ENCODE results near the gene TMEM131. TPM values are rescaled to one million over a fixed set of nuclear protein-coding genes. Genes with fewer than 3 reads are reported as not detected.
"Not testable (repeated sequence)": the region's sequence is repeated elsewhere in the genome, so short reads cannot be mapped to it uniquely, and the experiment has no call there.

Gene TMEM131
- total RNA-seq, 2 donors from 2014 or later, result 39.0 to 43.0 TPM

GRCh38 chr2:97918818-97919217 is 76.9 kb downstream of the TMEM131 start:
- H3K36me3 Mint-ChIP-seq (ENCODE audit: low read depth), result peaks cover 9% of the 10 kb centered on the region
- H3K9me3 Mint-ChIP-seq, result no peaks in the 10 kb centered on the region
- no peak overlapping the region for H3K27ac ChIP-seq (ENCODE audit: low read depth, low read length)
- no peak overlapping the region for H3K27ac Mint-ChIP-seq
- WGBS, 2 experiments (ENCODE audit: insufficient coverage in 1 of 2, insufficient read length in 1 of 2), result 94 to 100% methylated on average over 4 of the region's 4 CpGs
- H3K27me3 ChIP-seq (ENCODE audit: control insufficient read depth, insufficient read depth, low read length, poor library complexity, severe bottlenecking), result no peaks in the 10 kb centered on the region
- H3K9ac ChIP-seq (ENCODE audit: extremely low read depth, low read length, poor library complexity, severe bottlenecking), result no peak overlapping the region
- no peak for DNase-seq
- H3K4me1 ChIP-seq (ENCODE audit: control insufficient read depth, insufficient read depth, low read length), result no peaks in the 10 kb centered on the region
- H3K4me3 ChIP-seq (ENCODE audit: low read length), result no peak overlapping the region
- H3K36me3 ChIP-seq (ENCODE audit: control insufficient read depth, insufficient read depth, low read length), result peaks cover 25% of the 10 kb centered on the region
- H3K27me3 Mint-ChIP-seq (ENCODE audit: insufficient read depth), result no peaks in the 10 kb centered on the region
- no peaks in the 10 kb centered on the region for H3K9me3 ChIP-seq (ENCODE audit: control insufficient read depth, low read length)
- H3K4me3 Mint-ChIP-seq, result no peak overlapping the region
- no peak for TF ChIP-seq CTCF (conservative IDR thresholded peaks at IDR 0.05)
- no peaks in the 10 kb centered on the region for H3K4me1 Mint-ChIP-seq

- H3K4me3 ChIP-seq (ENCODE audit: low read length); H3K27ac Mint-ChIP-seq: not testable (repeated sequence)
Measured at GRCh38 chr2:97917668-97918067, 78.1 kb downstream of the TMEM131 start.

GRCh38 chr2:97914691-97915213 is 81.0 kb downstream of the TMEM131 start:
- peaks cover 3% of the 10 kb centered on the region for H3K4me1 Mint-ChIP-seq
- no peaks in the 10 kb centered on the region for H3K4me1 ChIP-seq (ENCODE audit: control insufficient read depth, insufficient read depth, low read length)
- H3K36me3 ChIP-seq (ENCODE audit: control insufficient read depth, insufficient read depth, low read length), result peaks cover 28% of the 10 kb centered on the region
- H3K27ac Mint-ChIP-seq, result no peak overlapping the region
- DNase-seq, result no peak
- peaks cover 12% of the 10 kb centered on the region for H3K36me3 Mint-ChIP-seq (ENCODE audit: low read depth)
- no peak overlapping the region for H3K27ac ChIP-seq (ENCODE audit: low read depth, low read length)
- H3K9me3 ChIP-seq (ENCODE audit: control insufficient read depth, low read length), result no peaks in the 10 kb centered on the region
- WGBS, 2 experiments (ENCODE audit: insufficient coverage in 1 of 2, insufficient read length in 1 of 2), result 100% methylated on average over 2 to 5 of the region's 5 CpGs
- no peaks in the 10 kb centered on the region for H3K27me3 ChIP-seq (ENCODE audit: control insufficient read depth, insufficient read depth, low read length, poor library complexity, severe bottlenecking)
- no peak overlapping the region for H3K4me3 Mint-ChIP-seq
- H3K9me3 Mint-ChIP-seq, result no peaks in the 10 kb centered on the region
- no peak overlapping the region for H3K9ac ChIP-seq (ENCODE audit: extremely low read depth, low read length, poor library complexity, severe bottlenecking)
- no peak overlapping the region for H3K4me3 ChIP-seq (ENCODE audit: low read length)
- no peaks in the 10 kb centered on the region for H3K27me3 Mint-ChIP-seq (ENCODE audit: insufficient read depth)
- no peak for TF ChIP-seq CTCF (conservative IDR thresholded peaks at IDR 0.05)

More at GRCh38 chr2:97917668-97918067, 78.1 kb downstream of the TMEM131 start:
- whole genome bisulfite sequencing, 2 experiments (ENCODE audit: insufficient coverage in 1 of 2, insufficient read length in 1 of 2), result 88 to 97% methylated on average over 7 of the region's 7 CpGs
- not testable (repeated sequence) for H3K4me1 Mint-ChIP-seq; H3K27me3 Mint-ChIP-seq (ENCODE audit: insufficient read depth); H3K9me3 Mint-ChIP-seq; H3K4me1 ChIP-seq (ENCODE audit: control insufficient read depth, insufficient read depth, low read length); H3K36me3 Mint-ChIP-seq (ENCODE audit: low read depth); H3K27ac ChIP-seq (ENCODE audit: low read depth, low read length); H3K27me3 ChIP-seq (ENCODE audit: control insufficient read depth, insufficient read depth, low read length, poor library complexity, severe bottlenecking); H3K4me3 Mint-ChIP-seq; H3K9ac ChIP-seq (ENCODE audit: extremely low read depth, low read length, poor library complexity, severe bottlenecking); H3K9me3 ChIP-seq (ENCODE audit: control insufficient read depth, low read length)
- DNase-seq, result peak; percentile 49
- peaks cover 25% of the 10 kb centered on the region for H3K36me3 ChIP-seq (ENCODE audit: control insufficient read depth, insufficient read depth, low read length)

GRCh38 chr2:97913846-97914245 is 81.9 kb downstream of the TMEM131 start:
- WGBS, 2 experiments (ENCODE audit: insufficient coverage in 1 of 2, insufficient read length in 1 of 2), result 100% methylated on average over 1 to 2 of the region's 2 CpGs
- H3K9me3 Mint-ChIP-seq, result no peaks in the 10 kb centered on the region
- no peaks in the 10 kb centered on the region for H3K9me3 ChIP-seq (ENCODE audit: control insufficient read depth, low read length)
- H3K27me3 Mint-ChIP-seq (ENCODE audit: insufficient read depth), result no peaks in the 10 kb centered on the region
- no peak overlapping the region for H3K9ac ChIP-seq (ENCODE audit: extremely low read depth, low read length, poor library complexity, severe bottlenecking)
- H3K27me3 ChIP-seq (ENCODE audit: control insufficient read depth, insufficient read depth, low read length, poor library complexity, severe bottlenecking), result no peaks in the 10 kb centered on the region
- DNase-seq, result no peak
- H3K27ac ChIP-seq (ENCODE audit: low read depth, low read length), result no peak overlapping the region
- no peaks in the 10 kb centered on the region for H3K4me1 ChIP-seq (ENCODE audit: control insufficient read depth, insufficient read depth, low read length)
- H3K36me3 ChIP-seq (ENCODE audit: control insufficient read depth, insufficient read depth, low read length), result peaks cover 23% of the 10 kb centered on the region
- H3K4me1 Mint-ChIP-seq, result peaks cover 6% of the 10 kb centered on the region
- TF ChIP-seq CTCF (conservative IDR thresholded peaks at IDR 0.05), result no peak
- H3K4me3 ChIP-seq (ENCODE audit: low read length), result no peak overlapping the region
- H3K27ac Mint-ChIP-seq, result no peak overlapping the region
- peaks cover 11% of the 10 kb centered on the region for H3K36me3 Mint-ChIP-seq (ENCODE audit: low read depth)
- H3K4me3 Mint-ChIP-seq, result no peak overlapping the region

All from endodermal cell (in vitro differentiated cells).